ENCODE data around the gene LRRC75A. TPM values are rescaled to one million over a fixed set of nuclear protein-coding genes. Genes with fewer than 3 reads are reported as not detected.
"Not testable (repeated sequence)": the region's sequence is repeated elsewhere in the genome, so short reads cannot be mapped to it uniquely, and the experiment has no call there.

The LRRC75A gene
- total RNA-seq, 1 donor from 2014 or later, result 1.7 TPM

DNA sequence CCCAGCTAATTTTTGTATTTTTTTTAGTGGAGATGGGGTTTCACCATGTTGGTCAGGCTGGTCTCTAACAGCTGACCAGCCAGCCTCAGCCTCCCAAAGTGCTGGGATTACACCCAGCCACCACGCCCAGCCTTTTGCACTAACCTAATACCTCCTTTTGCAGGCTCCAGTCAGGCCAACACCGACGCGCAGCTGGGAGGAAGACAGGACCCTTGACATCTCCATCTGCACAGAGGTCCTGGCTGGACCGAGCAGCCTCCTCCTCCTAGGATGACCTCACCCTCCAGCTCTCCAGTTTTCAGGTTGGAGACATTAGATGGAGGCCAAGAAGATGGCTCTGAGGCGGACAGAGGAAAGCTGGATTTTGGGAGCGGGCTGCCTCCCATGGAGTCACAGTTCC, 74.6 kb downstream of the LRRC75A start:
- Histone ChIP-seq H3K4me1 (peaks cover 47% of the 10 kb centered on the region), H3K27ac (peak overlapping the region; percentile 91), H3K27me3 (no peaks in the 10 kb centered on the region), H3K9me3 (no peaks in the 10 kb centered on the region), H3K36me3 (peaks cover 0 to under 1% of the 10 kb centered on the region in 2 donors), H3K4me3 (no peak overlapping the region)
- DNase-seq (ENCODE audit: extremely low spot score in 2 of 2), result no peak
- intact Hi-C loops (cut with DNase I), result no loop called here
- TF ChIP-seq, protein P1, sequence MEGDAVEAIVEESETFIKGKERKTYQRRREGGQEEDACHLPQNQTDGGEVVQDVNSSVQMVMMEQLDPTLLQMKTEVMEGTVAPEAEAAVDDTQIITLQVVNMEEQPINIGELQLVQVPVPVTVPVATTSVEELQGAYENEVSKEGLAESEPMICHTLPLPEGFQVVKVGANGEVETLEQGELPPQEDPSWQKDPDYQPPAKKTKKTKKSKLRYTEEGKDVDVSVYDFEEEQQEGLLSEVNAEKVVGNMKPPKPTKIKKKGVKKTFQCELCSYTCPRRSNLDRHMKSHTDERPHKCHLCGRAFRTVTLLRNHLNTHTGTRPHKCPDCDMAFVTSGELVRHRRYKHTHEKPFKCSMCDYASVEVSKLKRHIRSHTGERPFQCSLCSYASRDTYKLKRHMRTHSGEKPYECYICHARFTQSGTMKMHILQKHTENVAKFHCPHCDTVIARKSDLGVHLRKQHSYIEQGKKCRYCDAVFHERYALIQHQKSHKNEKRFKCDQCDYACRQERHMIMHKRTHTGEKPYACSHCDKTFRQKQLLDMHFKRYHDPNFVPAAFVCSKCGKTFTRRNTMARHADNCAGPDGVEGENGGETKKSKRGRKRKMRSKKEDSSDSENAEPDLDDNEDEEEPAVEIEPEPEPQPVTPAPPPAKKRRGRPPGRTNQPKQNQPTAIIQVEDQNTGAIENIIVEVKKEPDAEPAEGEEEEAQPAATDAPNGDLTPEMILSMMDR (IDR thresholded peaks at IDR 0.05), result no peak
- TF ChIP-seq POLR2AphosphoS5 (IDR thresholded peaks at IDR 0.05; ENCODE audit: insufficient read depth in 1 of 2, low read depth in 1 of 2) (no peak), POLR2A (IDR thresholded peaks at IDR 0.05) (no peak)

DNA sequence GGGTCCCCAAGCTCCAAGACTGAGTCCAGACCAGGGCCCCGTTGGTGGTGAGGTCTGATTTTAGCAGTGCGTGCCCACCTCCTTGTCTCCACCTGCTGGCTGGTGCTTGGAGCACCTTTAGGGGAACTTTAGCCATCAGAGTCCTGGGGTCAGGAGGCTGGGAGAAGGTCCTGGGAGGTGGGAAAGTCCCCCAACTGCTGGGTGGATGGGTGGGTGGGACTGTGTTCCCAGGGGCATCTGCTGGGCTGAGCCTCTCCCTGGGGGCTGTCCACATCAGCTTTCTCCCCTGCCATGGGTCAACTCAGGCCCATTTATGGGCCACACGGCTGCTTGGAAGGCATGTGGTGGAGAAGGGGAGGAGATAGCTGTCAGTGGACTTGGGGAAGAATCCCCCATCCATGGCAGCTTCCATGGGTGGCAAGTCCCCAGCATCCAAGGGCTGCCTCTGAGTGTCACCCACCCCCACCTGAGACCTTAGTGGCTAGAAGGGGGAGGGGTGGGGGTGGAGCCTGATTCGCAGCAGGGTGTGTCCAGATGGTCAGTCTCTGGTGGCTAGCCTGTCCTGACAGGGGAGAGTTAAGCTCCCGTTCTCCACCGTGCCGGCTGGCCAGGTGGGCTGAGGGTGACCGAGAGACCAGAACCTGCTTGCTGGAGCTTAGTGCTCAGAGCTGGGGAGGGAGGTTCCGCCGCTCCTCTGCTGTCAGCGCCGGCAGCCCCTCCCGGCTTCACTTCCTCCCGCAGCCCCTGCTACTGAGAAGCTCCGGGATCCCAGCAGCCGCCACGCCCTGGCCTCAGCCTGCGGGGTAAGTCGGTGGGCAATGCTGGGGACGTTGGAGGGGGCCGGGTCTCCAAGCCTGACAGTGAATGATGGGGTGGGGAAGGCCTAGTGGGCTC, 76.7 kb downstream of the LRRC75A start, which contains the start of gene TRPV2:
Gene TRPV2 (plus strand): TSS at position 541 of the 894 bp plus-strand sequence. CDS start 2,098 bp downstream, outside the sequence.
- Histone ChIP-seq H3K36me3 (no peaks in the 10 kb centered on the region), H3K27ac (peak within 1 kb of the TSS; percentile 91), H3K4me1 (peaks cover 45% of the 10 kb centered on the region), H3K27me3 (no peaks in the 10 kb centered on the region), H3K9me3 (no peaks in the 10 kb centered on the region), H3K4me3 (peak within 1 kb of the TSS; percentile 47 to 65)
- intact Hi-C loops (cut with DNase I), result loop anchor here (2.0 kb wide), 1 partner anchor 28 kb away; no protein-coding TSS in a partner anchor
- TF ChIP-seq POLR2A (IDR thresholded peaks at IDR 0.05) (no peak), POLR2AphosphoS5 (IDR thresholded peaks at IDR 0.05; ENCODE audit: insufficient read depth in 1 of 2, low read depth in 1 of 2) (peak in 1 of 2 donors; percentile 39)
- TF ChIP-seq, protein P1 (IDR thresholded peaks at IDR 0.05), result peak in 1 of 3 experiments; percentile 26
- no peak for DNase-seq (ENCODE audit: extremely low spot score in 2 of 2)

DNA sequence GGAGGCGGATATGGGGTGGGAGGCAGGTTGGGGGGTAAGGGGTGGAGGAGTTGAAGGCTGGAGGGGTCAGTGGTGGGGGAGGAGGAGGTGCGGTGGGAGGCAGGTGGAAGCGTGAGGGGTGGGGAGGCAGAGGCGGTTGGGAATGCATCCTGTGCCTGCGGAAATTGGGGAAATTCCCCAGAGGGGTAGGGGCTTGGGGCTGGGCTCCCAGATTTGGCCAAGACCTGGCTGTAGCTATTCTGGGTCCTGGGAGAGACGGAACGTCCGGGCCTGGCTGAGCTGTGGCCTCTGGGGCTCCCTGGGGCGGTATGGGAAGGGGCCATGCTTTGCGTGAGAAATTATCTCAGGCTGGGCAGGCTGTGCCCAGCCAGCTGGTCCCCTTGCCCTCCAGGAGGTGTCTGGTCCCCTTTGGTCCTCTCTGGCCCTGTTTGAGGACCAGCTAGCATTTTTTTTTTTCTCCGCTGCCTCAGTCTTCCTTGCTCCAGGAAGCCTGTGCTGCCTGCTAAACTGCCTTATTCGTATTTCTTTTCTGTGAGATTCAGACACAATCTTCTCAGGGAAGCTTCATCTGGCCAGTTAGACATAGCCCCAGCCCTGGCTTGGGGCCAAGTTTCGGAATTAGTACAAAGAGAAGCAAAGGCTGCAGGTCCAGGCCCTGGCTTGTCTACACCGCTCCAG, 83.9 kb downstream of the LRRC75A start:
- TF ChIP-seq POLR2A (IDR thresholded peaks at IDR 0.05) (no peak), POLR2AphosphoS5 (IDR thresholded peaks at IDR 0.05; ENCODE audit: insufficient read depth in 1 of 2, low read depth in 1 of 2) (no peak)
- TF ChIP-seq, protein P1 (IDR thresholded peaks at IDR 0.05), result no peak
- no peaks in the 10 kb centered on the region for H3K36me3 ChIP-seq
- H3K27me3 ChIP-seq, result no peaks in the 10 kb centered on the region
- intact Hi-C loops (cut with DNase I), result no loop called here
- peak overlapping the region; percentile 94 for H3K27ac ChIP-seq
- peak overlapping the region; percentile 68 for H3K4me3 ChIP-seq
- H3K4me1 ChIP-seq, result peaks cover 21% of the 10 kb centered on the region
- no peak for DNase-seq (ENCODE audit: extremely low spot score in 2 of 2)
- H3K9me3 ChIP-seq, result no peaks in the 10 kb centered on the region

DNA sequence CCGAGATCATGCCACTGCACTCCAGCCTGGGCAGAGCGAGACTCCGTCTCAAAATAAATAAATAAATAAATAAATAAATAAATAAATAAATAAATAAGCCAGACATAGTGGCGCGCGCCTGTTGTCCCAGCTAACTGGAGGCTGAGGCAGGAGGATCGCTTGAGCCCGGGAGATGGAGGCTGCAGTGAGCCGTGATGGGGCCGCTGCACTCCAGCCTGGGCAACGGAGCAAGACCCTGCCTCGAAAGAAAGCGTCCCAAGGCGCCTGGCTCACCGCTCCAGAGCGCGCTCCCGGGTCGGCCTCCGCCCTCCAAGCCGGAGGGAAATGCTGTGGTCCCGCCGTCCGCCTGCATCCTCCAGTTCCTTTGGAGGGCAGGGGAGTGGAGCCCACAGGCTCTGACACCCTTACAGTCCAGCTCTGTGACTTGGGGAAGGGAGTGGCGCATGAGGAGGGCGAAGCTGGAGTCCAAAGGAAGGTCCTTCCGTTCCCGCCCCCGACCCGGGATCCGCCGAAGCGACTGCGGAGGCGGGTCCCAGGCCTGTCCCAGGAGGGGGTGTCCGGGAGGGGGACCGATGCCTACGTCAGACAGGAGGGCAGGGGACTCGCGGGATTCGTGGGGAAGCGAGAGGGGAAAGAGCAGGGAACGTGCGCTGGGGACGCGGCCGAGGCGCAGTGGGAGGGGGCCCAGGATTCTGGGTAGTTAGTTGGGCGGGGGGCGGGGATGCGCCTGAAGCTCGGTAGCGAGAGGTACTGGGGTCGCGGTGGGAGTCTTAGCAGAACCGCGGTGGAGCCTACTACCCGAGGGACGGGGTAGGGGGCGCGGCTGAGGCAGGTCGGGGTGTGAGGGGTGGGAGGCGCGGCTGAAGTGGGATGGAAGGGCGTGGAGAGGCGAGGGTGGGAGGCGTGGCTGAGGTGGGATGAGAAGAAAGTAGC, 85.0 kb downstream of the LRRC75A start:
- H3K4me1 ChIP-seq, result peaks cover 21% of the 10 kb centered on the region
- no peaks in the 10 kb centered on the region for H3K36me3 ChIP-seq
- no peaks in the 10 kb centered on the region for H3K9me3 ChIP-seq
- DNase-seq (ENCODE audit: extremely low spot score in 2 of 2), result no peak
- H3K4me3 ChIP-seq, result peak overlapping the region; percentile 68
- intact Hi-C loops (cut with DNase I), result no loop called here
- H3K27me3 ChIP-seq, result no peaks in the 10 kb centered on the region
- TF ChIP-seq POLR2AphosphoS5 (IDR thresholded peaks at IDR 0.05; ENCODE audit: insufficient read depth in 1 of 2, low read depth in 1 of 2) (peak in 1 of 2 donors; percentile 72), POLR2A (IDR thresholded peaks at IDR 0.05) (peak in 1 of 2 donors; percentile 5)
- TF ChIP-seq, protein P1 (IDR thresholded peaks at IDR 0.05), result no peak
- H3K27ac ChIP-seq, result peak overlapping the region; percentile 94

DNA sequence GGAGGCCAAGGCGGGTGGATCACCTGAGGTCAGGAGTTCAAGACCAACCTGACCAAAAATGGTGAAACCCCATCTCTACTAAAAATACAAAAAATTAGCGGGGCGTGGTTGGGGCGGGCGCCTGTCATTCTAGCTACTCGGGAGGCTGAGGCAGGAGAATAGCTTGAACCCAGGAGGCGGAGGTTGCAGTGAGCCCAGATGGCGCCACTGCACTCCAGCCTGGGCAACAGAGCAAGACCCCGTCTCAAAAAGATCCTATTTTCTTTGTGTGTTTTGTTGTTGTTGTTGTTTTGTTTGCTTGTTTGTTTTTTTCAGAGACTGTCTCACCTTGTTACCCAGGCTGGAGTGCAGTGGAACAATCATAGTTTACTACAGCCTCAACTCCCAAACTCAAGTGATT, 88.1 kb downstream of the LRRC75A start:
- H3K9me3 ChIP-seq; H3K27me3 ChIP-seq; H3K36me3 ChIP-seq; H3K27ac ChIP-seq; intact Hi-C loops (cut with DNase I); H3K4me3 ChIP-seq; DNase-seq (ENCODE audit: extremely low spot score in 2 of 2): not testable (repeated sequence)
- peaks cover 21% of the 10 kb centered on the region for H3K4me1 ChIP-seq

Data from vagina (tissue), 2 donors.